RPMI8226 (cell line): ENCODE data around the gene PHF5A.

Experiments
- DNase-seq: peaks from one replicate; pipeline ENCODE4 v3.0.0-alpha.2; 2015

Gene PHF5A

DNA sequence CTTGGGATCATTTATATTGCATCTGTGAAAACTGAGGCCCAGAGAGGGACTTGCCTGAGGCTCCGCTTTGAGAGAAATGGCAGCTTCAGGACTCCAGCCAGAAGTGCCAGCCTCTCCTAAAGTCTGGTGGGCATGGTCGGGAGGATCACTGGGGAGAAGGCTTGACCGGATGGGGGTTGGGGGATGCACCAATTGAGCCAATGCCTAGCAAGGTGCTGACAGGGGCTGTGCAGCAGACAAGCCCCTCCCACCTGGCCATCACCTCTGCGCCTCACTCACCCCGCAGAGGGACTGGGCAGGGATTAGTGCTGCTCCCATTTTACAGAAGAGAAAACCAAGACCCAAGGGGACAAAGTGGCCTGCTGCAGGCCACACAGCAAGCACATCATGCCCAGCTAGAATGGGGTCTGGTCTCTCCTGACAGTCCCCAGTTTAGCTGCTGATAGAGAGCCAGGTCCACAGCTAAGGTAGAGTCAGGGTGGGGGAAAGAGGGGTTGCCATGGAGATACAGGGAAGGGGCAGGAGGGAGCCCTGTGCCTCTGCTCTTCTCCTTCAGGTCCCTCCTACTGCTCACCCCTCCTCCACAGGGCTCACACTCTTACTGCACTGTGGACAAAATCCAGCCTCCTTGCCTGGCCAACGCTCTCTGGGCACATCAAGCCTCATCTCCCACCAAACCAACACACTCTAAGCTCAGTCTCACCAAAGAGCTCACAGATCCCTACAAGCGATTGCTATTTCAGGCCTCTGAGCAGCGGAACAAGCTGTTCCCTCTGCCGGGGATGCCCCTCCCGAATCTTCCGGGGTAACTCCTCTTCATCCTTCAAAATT is 57.3 kb downstream of the PHF5A start:
- no peak for DNase-seq

DNA sequence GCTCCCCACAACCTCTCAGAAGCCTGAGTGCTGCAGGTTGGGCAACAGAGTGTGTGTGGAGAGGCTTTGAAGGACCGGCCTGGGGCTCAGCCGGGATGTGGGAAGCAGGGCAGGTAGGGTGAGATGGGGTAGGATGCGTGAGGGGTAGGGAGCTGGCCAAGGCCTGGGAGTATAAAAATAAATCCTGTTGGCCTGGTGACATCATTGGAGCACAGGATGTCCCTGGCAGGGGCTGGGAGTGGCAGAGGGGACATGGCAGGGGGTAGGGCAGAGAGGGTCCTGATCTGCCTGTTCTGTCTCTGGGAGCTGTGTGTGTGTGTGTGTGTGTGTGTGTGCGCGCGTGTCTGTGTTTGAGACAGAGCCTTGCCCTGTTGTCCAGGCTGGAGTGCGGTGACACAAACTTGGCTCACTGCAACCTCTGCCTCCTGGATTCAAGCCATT is 58.2 kb downstream of the PHF5A start:
- no peak for DNase-seq
